ENCODE data around the gene OARD1.

GRCh38 chr6:41054511-41054910 is 17.6 kb downstream of the OARD1 start:
- TF ChIP-seq CTCF (IDR thresholded peaks at IDR 0.05) (no peak), POLR2A (IDR thresholded peaks at IDR 0.05) (no peak), EP300 (IDR thresholded peaks at IDR 0.05) (no peak)
